SJSA1 (cell line): ENCODE data around the gene INIP. TPM values are rescaled to one million over a fixed set of nuclear protein-coding genes. Genes with fewer than 3 reads are reported as not detected.

ENCODE experiments used
- DNase-seq, 2 experiments: peaks; one replicate each; pipeline ENCODE4 v3.0.0-alpha.2; 2015 to 2020; ENCODE audit warnings: low spot score in 2 of 2, low read depth in 1 of 2
- H3K27ac ChIP-seq: fragments of 250-450 bp; sonication (Bioruptor Pico); 2 replicates; pipeline ENCODE4 v1.5.1; 2020; ENCODE audit warnings: mild to moderate bottlenecking, moderate library complexity
- H3K27me3 ChIP-seq: fragments of 250-450 bp; sonication (Bioruptor Pico); replicated peaks from 2 replicates; pipeline ENCODE4 v1.5.1; 2020; ENCODE audit warnings: mild to moderate bottlenecking, moderate library complexity
- H3K36me3 ChIP-seq: fragments of 250-450 bp; sonication (Bioruptor Pico); 2 replicates; pipeline ENCODE4 v1.5.1; 2020; ENCODE audit warnings: mild to moderate bottlenecking
- H3K4me1 ChIP-seq: fragments of 250-450 bp; sonication (Bioruptor Pico); replicated peaks from 2 replicates; pipeline ENCODE4 v1.6.1; 2021; ENCODE audit warnings: mild to moderate bottlenecking
- H3K4me3 ChIP-seq: fragments of 250-450 bp; sonication (Bioruptor Pico); 2 replicates; pipeline ENCODE4 v1.5.1; 2020; ENCODE audit warnings: mild to moderate bottlenecking
- H3K9me3 ChIP-seq: fragments of 250-450 bp; sonication (Bioruptor Pico); replicated peaks from 2 replicates; pipeline ENCODE4 v1.5.1; 2020; ENCODE audit warnings: mild to moderate bottlenecking
- total RNA-seq: library from RNA; depleted of rRNA; stranded (reverse); fragments of >200 nt; shearing (Covaris generic); gene quantifications from 2 replicates; pipeline ENCODE4 v1.2.3, GENCODE V29; 2014

The INIP gene
- total RNA-seq, 1 experiment from 2014 or later, result 31.5 TPM

DNA sequence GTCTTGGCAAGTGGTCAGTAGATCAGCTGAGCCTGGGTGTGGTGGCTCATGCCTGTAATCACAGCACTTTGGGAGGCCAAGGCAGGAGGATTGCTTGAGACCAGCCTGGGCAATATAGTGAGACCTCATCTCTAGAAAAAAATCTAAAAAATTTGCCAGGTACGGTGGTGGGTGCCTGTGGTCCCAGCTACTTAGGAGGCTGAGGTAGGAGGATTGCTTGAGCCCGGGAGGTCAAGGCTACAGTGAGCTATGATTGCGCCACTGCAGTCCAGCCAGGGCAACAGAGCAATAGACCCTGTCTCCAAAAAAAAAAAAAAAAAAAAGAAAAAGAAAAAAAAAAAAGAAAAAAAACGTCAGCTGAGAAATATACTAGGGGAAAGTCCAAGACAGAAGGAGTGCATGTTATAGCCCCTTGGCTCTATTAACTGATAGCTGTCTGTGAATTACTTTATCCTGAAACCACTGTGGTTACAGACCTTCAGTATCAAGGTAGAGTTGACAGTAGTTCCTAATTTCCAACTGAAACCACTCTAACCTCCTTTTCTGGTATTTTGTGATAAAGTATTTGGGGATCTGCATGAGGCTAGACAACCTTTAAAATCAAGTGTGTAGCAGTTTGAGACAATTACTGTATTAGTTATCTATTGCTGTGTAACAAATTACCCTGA is 2.3 kb upstream of the INIP start:
- H3K4me3 ChIP-seq, result no peak overlapping the region
- no peaks in the 10 kb centered on the region for H3K27me3 ChIP-seq
- 0 out of 2 replicates have a peak, but pooled peaks cover 3% of the 10 kb centered on the region for H3K9me3 ChIP-seq
- H3K36me3 ChIP-seq, result peaks cover 6% of the 10 kb centered on the region; the same call in 1 of the 2 replicates
- H3K4me1 ChIP-seq, result peaks cover 3% of the 10 kb centered on the region; the same call in 1 of the 2 replicates
- H3K27ac ChIP-seq, result no peak overlapping the region
- no peak for DNase-seq

DNA sequence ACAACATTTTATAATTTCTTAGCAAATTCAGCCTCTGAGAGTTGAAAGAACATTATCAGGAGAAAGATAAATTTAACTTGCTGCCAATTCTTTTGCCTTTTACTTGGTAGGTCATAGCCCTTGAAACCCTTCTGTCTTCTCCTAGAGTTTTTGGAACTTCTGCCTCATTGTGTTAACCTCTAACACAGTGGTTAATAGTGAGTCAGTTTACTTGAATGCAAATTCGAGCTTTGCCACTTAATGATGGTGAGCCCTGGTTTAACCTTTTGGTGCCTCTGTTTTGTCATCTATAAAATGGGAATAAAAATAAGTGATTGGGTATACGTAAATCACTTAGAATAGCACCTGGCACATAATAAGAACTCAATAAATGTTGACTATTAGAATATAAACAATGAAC is 1.8 kb upstream of the INIP start:
- no peak for DNase-seq
- no peak overlapping the region for H3K4me3 ChIP-seq
- peaks cover 6% of the 10 kb centered on the region for H3K36me3 ChIP-seq
- peaks cover 3% of the 10 kb centered on the region; the same call in 1 of the 2 replicates for H3K4me1 ChIP-seq
- H3K27me3 ChIP-seq, result no peaks in the 10 kb centered on the region
- H3K9me3 ChIP-seq, result 0 out of 2 replicates have a peak, but pooled peaks cover 3% of the 10 kb centered on the region
- H3K27ac ChIP-seq, result no peak overlapping the region

DNA sequence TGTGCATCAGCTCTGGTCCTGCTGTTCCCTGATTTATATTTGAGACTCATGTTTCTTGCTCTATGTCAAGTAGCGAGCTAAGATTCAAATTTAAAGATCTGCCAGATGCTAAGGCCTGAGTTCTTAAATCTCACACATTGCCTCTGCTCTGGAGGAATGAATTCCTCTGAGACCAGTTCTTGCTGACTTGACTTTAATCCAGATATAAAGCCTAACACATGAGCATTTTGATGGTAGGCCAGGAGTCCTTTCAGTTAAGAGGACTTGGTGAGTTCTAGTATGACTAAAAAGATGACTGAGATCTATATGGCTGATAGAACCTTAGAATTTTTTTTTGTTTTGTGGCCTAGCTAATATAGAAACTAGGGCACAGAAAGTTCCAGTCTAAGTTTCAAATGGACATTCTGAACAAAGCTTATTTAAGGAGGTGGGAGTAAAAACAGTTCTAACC is 1.3 kb upstream of the INIP start:
- Histone ChIP-seq H3K27me3 (no peaks in the 10 kb centered on the region), H3K4me1 (peaks cover 3% of the 10 kb centered on the region; the same call in 1 of the 2 replicates), H3K4me3 (no peak overlapping the region), H3K9me3 (0 out of 2 replicates have a peak, but pooled peaks cover 3% of the 10 kb centered on the region), H3K36me3 (peaks cover 6% of the 10 kb centered on the region), H3K27ac (no peak overlapping the region)
- no peak for DNase-seq

DNA sequence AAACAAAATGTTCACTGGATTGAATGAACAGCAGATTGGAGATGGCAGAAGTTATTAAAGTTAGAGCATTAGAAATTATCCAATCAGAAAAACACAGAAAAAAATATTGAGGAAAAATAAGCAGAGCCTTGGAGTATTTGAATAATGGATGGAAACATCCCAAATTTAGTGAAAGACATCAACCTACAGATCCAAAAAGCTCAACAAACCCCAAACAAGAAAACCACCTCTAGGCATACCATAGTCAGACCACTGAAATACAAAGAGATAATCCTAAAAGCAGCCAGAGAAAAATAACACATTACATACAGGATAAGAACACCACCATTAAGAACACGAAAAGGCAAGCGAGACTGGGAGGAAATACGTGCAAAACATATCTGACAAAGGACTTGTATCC is 5.2 kb downstream of the INIP start:
- H3K27ac ChIP-seq, result no peak overlapping the region
- H3K27me3 ChIP-seq, result no peaks in the 10 kb centered on the region
- no peak overlapping the region for H3K4me3 ChIP-seq
- peaks cover 20% of the 10 kb centered on the region for H3K36me3 ChIP-seq
- peaks cover 3% of the 10 kb centered on the region; the same call in 1 of the 2 replicates for H3K4me1 ChIP-seq
- DNase-seq, result no peak
- no peaks in the 10 kb centered on the region for H3K9me3 ChIP-seq

DNA sequence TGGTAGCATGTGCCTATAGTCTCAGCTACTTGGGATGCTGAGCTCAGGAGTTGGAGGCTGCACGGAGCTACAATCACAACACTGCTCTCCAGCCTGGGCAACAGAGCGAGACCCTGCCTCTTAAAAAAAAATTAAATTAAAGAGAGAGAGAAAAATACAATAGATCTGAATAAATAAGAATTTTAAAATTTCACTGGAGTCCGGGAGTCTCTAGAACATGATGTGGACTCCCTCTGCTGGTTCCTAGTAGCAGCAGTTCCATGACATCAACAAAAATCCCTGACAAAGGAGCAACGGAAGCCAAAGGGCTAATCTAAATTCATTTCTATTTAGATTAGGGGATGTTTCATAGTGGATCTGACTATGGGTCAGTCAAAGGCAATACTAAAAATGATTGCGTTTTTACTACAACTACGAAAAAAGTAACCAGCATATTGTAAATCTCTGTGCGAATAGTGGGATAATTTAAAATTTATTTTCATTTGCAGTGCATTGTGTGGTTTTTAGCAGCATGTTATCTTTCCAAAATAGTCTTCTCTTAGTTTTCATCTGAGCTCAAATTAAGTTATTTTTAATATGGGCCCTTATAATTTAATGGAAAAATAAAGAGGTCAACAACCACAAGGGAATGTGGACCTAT is 6.7 kb downstream of the INIP start:
- Histone ChIP-seq H3K36me3 (peaks cover 18% of the 10 kb centered on the region), H3K27me3 (no peaks in the 10 kb centered on the region), H3K27ac (no peak overlapping the region), H3K4me3 (no peak overlapping the region), H3K9me3 (no peaks in the 10 kb centered on the region), H3K4me1 (no peaks in the 10 kb centered on the region)
- no peak for DNase-seq

DNA sequence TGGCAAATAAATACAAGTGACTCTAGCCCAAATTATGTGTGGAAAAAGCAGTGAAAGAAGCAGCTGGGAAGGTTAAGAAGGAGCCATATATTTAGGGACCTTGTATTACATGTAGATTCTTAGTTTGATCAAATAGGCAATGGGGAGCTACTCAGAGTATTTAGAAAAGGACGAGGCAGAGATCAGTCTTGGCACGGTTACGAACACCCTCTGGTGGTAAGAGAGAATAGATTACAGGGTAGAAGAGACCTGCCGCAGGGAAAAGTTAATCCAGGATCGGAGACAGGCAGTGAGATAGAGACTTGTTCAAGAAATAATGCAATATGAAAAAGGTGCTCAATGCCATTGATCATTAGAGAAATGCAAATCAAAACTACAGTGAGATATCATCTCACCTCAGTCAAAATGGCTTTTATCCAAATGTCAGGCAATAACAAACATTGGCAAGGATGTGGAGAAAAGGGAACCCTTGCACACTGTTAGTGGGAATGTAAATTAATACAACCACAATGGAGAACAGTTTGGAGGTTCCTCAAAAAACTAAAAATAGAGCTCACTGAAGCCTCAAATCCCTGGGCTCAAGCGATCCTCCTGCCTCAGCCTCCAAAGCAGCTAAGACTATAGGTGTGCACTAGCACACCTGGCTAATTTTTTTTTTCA is 12.0 kb downstream of the INIP start:
- Histone ChIP-seq H3K4me3 (no peak overlapping the region), H3K36me3 (peaks cover 7% of the 10 kb centered on the region), H3K27me3 (no peaks in the 10 kb centered on the region), H3K9me3 (no peaks in the 10 kb centered on the region), H3K4me1 (no peaks in the 10 kb centered on the region), H3K27ac (no peak overlapping the region)
- no peak for DNase-seq

DNA sequence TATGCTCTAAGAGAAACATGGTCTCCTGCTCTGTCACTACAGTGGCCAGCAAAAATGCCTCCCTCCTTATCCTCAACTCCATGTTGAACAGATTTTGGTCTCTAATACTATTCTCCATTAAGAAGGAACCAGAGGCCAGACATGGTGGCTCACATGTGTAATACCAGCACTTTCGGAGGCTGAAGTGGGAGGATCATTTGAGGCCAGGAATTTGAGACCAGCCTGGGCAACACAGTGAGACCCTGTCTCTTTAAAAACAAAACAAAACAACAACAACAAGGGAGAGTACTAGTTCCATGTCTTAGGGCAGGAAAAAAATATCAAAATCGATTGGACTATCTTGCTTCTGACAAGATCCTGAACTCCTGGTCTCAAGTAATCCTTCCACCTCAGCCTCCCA is 14.6 kb downstream of the INIP start:
- Histone ChIP-seq H3K27me3 (no peaks in the 10 kb centered on the region), H3K36me3 (no peaks in the 10 kb centered on the region; the same call in none of the 2 replicates), H3K4me1 (no peaks in the 10 kb centered on the region), H3K27ac (no peak overlapping the region), H3K9me3 (no peaks in the 10 kb centered on the region), H3K4me3 (no peak overlapping the region)
- DNase-seq, result no peak

DNA sequence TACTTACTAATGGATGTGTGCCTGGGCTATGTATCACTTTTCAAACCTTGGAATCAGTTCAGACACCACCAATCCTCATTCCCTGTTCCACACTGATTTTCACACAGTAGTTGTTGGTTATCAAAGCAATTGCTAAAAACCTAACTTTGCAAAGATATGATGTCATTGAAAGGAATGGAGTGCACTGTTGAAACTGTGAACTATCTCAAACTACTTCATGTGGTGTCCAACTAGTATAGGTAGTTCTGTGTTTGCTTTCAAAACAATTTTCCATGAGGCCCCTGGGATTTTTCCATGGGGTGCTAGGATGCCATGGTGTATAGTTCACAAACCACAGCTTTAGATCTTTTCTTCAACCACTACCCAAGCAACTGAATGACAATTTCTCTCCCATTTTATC is 17.8 kb downstream of the INIP start:
- Histone ChIP-seq H3K4me3 (no peak overlapping the region), H3K27ac (no peak overlapping the region), H3K36me3 (no peaks in the 10 kb centered on the region; the same call in none of the 2 replicates), H3K27me3 (no peaks in the 10 kb centered on the region), H3K4me1 (no peaks in the 10 kb centered on the region), H3K9me3 (no peaks in the 10 kb centered on the region)
- DNase-seq, result no peak

DNA sequence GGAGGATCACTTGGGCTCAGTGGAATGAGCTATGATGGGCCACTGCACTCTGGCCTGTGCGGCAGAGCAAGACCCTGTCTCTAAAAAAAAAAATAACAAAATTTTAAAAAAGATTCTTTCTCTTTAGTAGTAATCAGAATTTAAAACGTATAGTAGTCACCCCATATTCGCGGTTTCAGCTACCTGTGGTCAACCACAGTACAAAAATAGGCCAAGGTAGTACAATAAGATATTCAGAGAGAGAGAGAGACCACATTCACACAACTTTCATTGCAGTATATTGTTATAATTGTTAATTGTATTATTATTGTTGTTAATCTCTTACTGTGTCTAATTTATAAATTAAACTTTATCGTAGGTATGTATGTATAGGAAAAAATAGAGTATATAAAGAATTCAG is 18.7 kb downstream of the INIP start:
- no peak overlapping the region for H3K4me3 ChIP-seq
- H3K9me3 ChIP-seq, result no peaks in the 10 kb centered on the region
- no peaks in the 10 kb centered on the region for H3K4me1 ChIP-seq
- no peaks in the 10 kb centered on the region for H3K27me3 ChIP-seq
- H3K27ac ChIP-seq, result no peak overlapping the region
- no peak for DNase-seq
- H3K36me3 ChIP-seq, result no peaks in the 10 kb centered on the region; the same call in none of the 2 replicates

DNA sequence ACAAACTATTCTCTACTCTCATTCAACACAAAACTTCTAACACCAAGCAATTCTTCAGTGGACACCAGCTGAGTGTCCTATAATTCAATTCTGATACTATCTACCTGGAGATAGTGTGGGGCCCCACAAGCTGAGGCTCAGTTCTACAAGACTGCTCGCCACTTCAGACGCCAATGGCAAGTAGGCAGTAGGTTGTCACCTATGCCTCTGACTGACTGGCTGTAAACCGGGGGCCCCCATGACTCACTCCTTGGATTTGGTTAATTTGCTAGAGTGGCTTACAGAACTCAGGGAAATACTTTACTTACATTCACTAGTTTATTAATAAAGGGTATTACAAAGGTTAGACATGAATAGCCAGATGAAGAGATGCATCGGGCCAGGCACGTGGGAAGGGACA is 21.5 kb downstream of the INIP start:
- H3K4me1 ChIP-seq, result no peaks in the 10 kb centered on the region
- no peak overlapping the region for H3K27ac ChIP-seq
- H3K4me3 ChIP-seq, result no peak overlapping the region
- H3K36me3 ChIP-seq, result peaks cover 4% of the 10 kb centered on the region
- no peak for DNase-seq
- H3K27me3 ChIP-seq, result no peaks in the 10 kb centered on the region
- no peaks in the 10 kb centered on the region for H3K9me3 ChIP-seq

DNA sequence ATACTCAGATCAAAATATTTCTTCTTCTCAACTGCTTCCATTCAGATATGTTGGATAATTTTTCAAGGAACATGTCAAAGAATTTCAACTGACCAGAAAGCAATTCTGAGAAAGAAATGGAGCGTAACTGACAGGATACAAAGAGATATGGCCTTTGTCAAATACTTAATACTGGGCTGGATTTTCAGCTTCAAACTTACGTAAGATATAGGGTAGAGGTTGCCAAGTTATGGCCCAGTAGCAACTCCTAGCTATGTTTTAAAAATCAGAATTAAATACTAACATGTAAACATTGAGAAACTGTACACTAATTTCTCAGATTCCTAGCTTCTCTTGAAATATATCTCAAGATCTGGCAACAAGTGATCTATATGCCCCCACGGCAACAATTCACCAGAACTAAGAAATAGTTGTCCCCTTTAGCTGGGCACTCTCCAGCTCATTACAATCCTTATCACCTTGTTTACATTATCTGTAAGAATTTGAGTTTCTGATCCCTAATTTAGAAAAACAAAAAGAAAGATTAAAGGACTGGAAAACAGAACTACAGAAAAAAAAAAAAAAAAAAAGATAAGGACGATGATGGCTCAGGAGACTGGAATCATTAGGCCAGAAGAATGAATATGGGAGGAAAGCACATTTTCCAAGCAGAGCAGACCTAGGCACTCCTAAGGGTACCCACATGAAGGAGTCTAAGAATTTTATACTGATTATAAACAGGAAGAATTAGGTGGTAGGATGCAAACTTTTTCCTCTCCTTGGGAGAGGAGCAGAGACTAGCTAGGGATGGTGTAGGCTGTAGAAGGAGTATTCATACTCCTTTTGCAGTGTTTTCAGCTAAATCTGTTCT is 23.0 kb downstream of the INIP start:
- no peaks in the 10 kb centered on the region for H3K9me3 ChIP-seq
- no peak overlapping the region for H3K27ac ChIP-seq
- no peak for DNase-seq
- H3K4me3 ChIP-seq, result no peak overlapping the region
- no peaks in the 10 kb centered on the region for H3K27me3 ChIP-seq
- peaks cover 15% of the 10 kb centered on the region for H3K36me3 ChIP-seq
- H3K4me1 ChIP-seq, result no peaks in the 10 kb centered on the region

DNA sequence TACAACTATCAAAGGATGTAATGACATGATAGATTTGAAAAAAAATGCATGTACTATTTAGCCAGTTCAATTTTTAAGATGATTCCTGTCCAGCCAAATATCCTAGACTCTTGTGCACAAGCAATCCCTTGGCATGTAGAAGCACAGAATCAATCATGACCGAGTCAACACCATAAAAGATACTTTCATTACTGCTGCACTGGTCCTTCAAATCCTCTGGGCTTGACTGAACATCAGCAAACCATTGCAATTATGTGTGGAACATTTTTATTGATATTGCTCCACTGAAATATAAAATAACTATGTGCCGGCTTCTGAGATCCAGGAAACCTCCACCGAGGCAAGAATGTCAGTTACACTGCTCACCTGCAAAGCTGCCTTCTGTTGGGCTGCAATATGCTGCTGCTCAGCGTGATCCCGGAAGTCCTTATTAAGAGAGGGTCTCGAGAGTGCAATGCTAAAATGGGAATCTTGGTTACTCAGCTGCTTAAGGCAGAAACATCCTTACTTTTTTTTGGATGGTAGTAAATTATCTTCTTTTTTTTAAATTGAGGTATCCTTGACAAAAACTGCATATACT is 28.7 kb downstream of the INIP start:
- DNase-seq, result no peak
- Histone ChIP-seq H3K4me3 (no peak overlapping the region), H3K4me1 (no peaks in the 10 kb centered on the region), H3K27ac (no peak overlapping the region), H3K9me3 (no peaks in the 10 kb centered on the region), H3K36me3 (peaks cover 18% of the 10 kb centered on the region), H3K27me3 (no peaks in the 10 kb centered on the region)

DNA sequence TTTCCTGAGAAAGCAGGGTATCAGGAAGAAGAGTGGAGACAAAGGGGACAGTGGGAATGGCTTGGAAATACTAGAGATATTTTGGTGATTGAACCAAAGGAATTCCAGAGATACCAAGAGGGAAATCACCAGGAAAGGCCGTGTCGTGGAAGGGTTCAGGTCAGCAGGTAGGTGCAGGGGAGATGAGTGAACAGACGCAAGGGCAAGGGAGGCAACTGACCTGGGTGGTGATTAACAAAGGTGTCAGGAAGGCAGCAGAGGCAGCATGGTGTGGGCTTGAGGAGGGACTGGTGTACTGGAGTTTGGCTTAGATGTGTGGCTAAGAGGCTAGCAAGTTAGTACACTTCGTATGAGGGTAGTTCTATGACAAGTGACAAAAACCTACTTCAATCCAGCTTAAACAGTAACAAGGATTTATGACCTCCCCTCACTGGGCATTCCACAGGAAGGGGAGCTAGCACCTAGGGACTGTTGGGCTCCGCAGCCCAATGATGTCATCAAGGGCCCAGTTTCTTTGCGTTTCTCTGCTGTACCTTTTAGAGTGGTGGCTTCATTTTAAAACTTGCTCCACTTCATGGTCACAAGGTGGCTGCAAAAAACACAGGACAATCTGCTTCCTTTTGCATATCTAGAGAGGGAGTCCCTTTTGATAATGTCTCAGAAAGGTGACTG is 37.0 kb downstream of the INIP start:
- no peaks in the 10 kb centered on the region for H3K4me1 ChIP-seq
- DNase-seq, result no peak
- no peak overlapping the region for H3K27ac ChIP-seq
- no peaks in the 10 kb centered on the region for H3K27me3 ChIP-seq
- no peaks in the 10 kb centered on the region for H3K36me3 ChIP-seq
- H3K4me3 ChIP-seq, result no peak overlapping the region
- H3K9me3 ChIP-seq, result peaks cover 2% of the 10 kb centered on the region; the same call in 1 of the 2 replicates
